ENCODE measurements around the gene PPP3R1. TPM values are rescaled to one million over a fixed set of nuclear protein-coding genes. Genes with fewer than 3 reads are reported as not detected.

Gene PPP3R1
- total and polyA plus RNA-seq, 9 of the 15 experiments (the other 6 are each of a cell fraction or from before 2014, with no cell fraction given), result 3.7 to 70.0 (median 24.8) TPM

- TF ChIP-seq CHAMP1 (IDR thresholded peaks at IDR 0.05), result 0 out of 2 replicates have a peak, but pooled peaks have one; percentile 23
- TF ChIP-seq JUND (IDR thresholded peaks at IDR 0.05; ENCODE audit: borderline replicate concordance, low read depth, low read length), result no peak
- TF ChIP-seq JUND (tag; IDR thresholded peaks at IDR 0.05; ENCODE audit: borderline replicate concordance, low read depth, low read length), result no peak
- TF ChIP-seq FOXA1 (IDR thresholded peaks at IDR 0.05; ENCODE audit: borderline replicate concordance), result no peak
- no peak for TF ChIP-seq ZNF41 (CRISPR knock-in tag; conservative IDR thresholded peaks at IDR 0.05)
- TF ChIP-seq ZNF764 (CRISPR knock-in tag; IDR thresholded peaks at IDR 0.05; ENCODE audit: low read depth), result no peak
- peak in 1 of 2 experiments; percentile 27 for TF ChIP-seq E2F6 (IDR thresholded peaks at IDR 0.05; ENCODE audit: borderline replicate concordance in 1 of 2, extremely low read depth in 1 of 2, insufficient read depth in 1 of 2, insufficient read length in 1 of 2, low read depth in 1 of 2, low read length in 1 of 2, poor library complexity in 1 of 2, severe bottlenecking in 1 of 2)
- TF ChIP-seq, protein P1, sequence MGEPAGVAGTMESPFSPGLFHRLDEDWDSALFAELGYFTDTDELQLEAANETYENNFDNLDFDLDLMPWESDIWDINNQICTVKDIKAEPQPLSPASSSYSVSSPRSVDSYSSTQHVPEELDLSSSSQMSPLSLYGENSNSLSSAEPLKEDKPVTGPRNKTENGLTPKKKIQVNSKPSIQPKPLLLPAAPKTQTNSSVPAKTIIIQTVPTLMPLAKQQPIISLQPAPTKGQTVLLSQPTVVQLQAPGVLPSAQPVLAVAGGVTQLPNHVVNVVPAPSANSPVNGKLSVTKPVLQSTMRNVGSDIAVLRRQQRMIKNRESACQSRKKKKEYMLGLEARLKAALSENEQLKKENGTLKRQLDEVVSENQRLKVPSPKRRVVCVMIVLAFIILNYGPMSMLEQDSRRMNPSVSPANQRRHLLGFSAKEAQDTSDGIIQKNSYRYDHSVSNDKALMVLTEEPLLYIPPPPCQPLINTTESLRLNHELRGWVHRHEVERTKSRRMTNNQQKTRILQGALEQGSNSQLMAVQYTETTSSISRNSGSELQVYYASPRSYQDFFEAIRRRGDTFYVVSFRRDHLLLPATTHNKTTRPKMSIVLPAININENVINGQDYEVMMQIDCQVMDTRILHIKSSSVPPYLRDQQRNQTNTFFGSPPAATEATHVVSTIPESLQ (CRISPR knock-in tag; IDR thresholded peaks at IDR 0.05), result no peak
- no peak for TF ChIP-seq GTF2B (IDR thresholded peaks at IDR 0.05; ENCODE audit: extremely low read depth, insufficient read length)
- TF ChIP-seq NONO (IDR thresholded peaks at IDR 0.05; ENCODE audit: low read depth in 2 of 2, low read length in 1 of 2), result no peak
- TF ChIP-seq TAF1 (IDR thresholded peaks at IDR 0.05; ENCODE audit: control insufficient read depth, extremely low read depth, insufficient read depth, low read length, severe bottlenecking), result no peak
- no peak for TF ChIP-seq PKNOX1 (IDR thresholded peaks at IDR 0.05)
- TF ChIP-seq SMAD4 (CRISPR knock-in tag; conservative IDR thresholded peaks at IDR 0.05), result no peak
- TF ChIP-seq SRSF1 (IDR thresholded peaks at IDR 0.05; ENCODE audit: low read depth, low read length), result no peak
- TF ChIP-seq ZNF830 (CRISPR knock-in tag; IDR thresholded peaks at IDR 0.05), result no peak
Measured at GRCh38 chr2:68225119-68225632, 27.2 kb downstream of the PPP3R1 start (continued).

All from K562 (cell line).